ENCODE results near the gene IDH2. TPM values are rescaled to one million over a fixed set of nuclear protein-coding genes. Genes with fewer than 3 reads are reported as not detected.

Gene IDH2
- total RNA-seq, 1 donor from 2014 or later, result 149 TPM

GRCh38 chr15:90104551-90104950, 2.3 kb upstream of the IDH2 start:
- no peaks in the 10 kb centered on the region for H3K36me3 Mint-ChIP-seq (ENCODE audit: unreplicated experiment)
- no peak for TF ChIP-seq CTCF (IDR thresholded peaks at IDR 0.05; ENCODE audit: partially characterized antibody, unreplicated experiment)
- peaks cover 21% of the 10 kb centered on the region for H3K4me1 Mint-ChIP-seq (ENCODE audit: low read depth, unreplicated experiment)
- H3K9me3 Mint-ChIP-seq (ENCODE audit: unreplicated experiment), result peaks cover 10% of the 10 kb centered on the region
- H3K27me3 Mint-ChIP-seq (ENCODE audit: unreplicated experiment), result peaks cover 12% of the 10 kb centered on the region
- DNase-seq, result no peak
- no peak overlapping the region for H3K4me3 Mint-ChIP-seq (ENCODE audit: unreplicated experiment)
- no peak overlapping the region for H3K27ac Mint-ChIP-seq (ENCODE audit: unreplicated experiment)

- H3K27me3 Mint-ChIP-seq (ENCODE audit: unreplicated experiment), result peaks cover 14% of the 10 kb centered on the region
- H3K27ac Mint-ChIP-seq (ENCODE audit: unreplicated experiment), result no peak overlapping the region
- peaks cover 26% of the 10 kb centered on the region for H3K4me1 Mint-ChIP-seq (ENCODE audit: low read depth, unreplicated experiment)
- peaks cover 11% of the 10 kb centered on the region for H3K9me3 Mint-ChIP-seq (ENCODE audit: unreplicated experiment)
- H3K36me3 Mint-ChIP-seq (ENCODE audit: unreplicated experiment), result no peaks in the 10 kb centered on the region
- peak overlapping the region; percentile 59 for H3K4me3 Mint-ChIP-seq (ENCODE audit: unreplicated experiment)
- no peak for TF ChIP-seq CTCF (IDR thresholded peaks at IDR 0.05; ENCODE audit: partially characterized antibody, unreplicated experiment)
- no peak for DNase-seq
Measured at GRCh38 chr15:90103701-90104329, 1.5 kb upstream of the IDH2 start.

- peak overlapping the region; percentile 92 for H3K4me3 Mint-ChIP-seq (ENCODE audit: unreplicated experiment)
- no peaks in the 10 kb centered on the region for H3K36me3 Mint-ChIP-seq (ENCODE audit: unreplicated experiment)
- peak; percentile 57 for DNase-seq
- H3K27me3 Mint-ChIP-seq (ENCODE audit: unreplicated experiment), result peaks cover 15% of the 10 kb centered on the region
- H3K27ac Mint-ChIP-seq (ENCODE audit: unreplicated experiment), result peak overlapping the region; percentile 90
- H3K4me1 Mint-ChIP-seq (ENCODE audit: low read depth, unreplicated experiment), result peaks cover 22% of the 10 kb centered on the region
- TF ChIP-seq CTCF (IDR thresholded peaks at IDR 0.05; ENCODE audit: partially characterized antibody, unreplicated experiment), result no peak
- peaks cover 11% of the 10 kb centered on the region for H3K9me3 Mint-ChIP-seq (ENCODE audit: unreplicated experiment)
Measured at GRCh38 chr15:90101130-90101968, 919 bp downstream of the IDH2 start.

GRCh38 chr15:90099868-90100831, 2.1 kb downstream of the IDH2 start:
- no peak for DNase-seq
- Mint-ChIP-seq H3K27ac (ENCODE audit: unreplicated experiment) (peak overlapping the region; percentile 62), H3K27me3 (ENCODE audit: unreplicated experiment) (peaks cover 14% of the 10 kb centered on the region), H3K36me3 (ENCODE audit: unreplicated experiment) (no peaks in the 10 kb centered on the region), H3K9me3 (ENCODE audit: unreplicated experiment) (peaks cover 11% of the 10 kb centered on the region), H3K4me3 (ENCODE audit: unreplicated experiment) (peak overlapping the region; percentile 92), H3K4me1 (ENCODE audit: low read depth, unreplicated experiment) (peaks cover 28% of the 10 kb centered on the region)
- no peak for TF ChIP-seq CTCF (IDR thresholded peaks at IDR 0.05; ENCODE audit: partially characterized antibody, unreplicated experiment)
